Heart left ventricle (tissue), 16 donors: ENCODE results near the gene DLD. TPM values are rescaled to one million over a fixed set of nuclear protein-coding genes. Genes with fewer than 3 reads are reported as not detected.

Experiments
- ATAC-seq, 4 donors: fragments of 200-7000 bp; cut with Tn5 transposase; one replicate each; pipeline ENCODE4 v1.9.1; 2020 to 2022; ENCODE audit warnings: moderate library complexity in 4 of 4, mild to moderate bottlenecking in 3 of 4, moderate number of reproducible peaks in 1 of 4
- DNase-seq, 5 donors: peaks; one replicate each; pipeline ENCODE4 v3.0.0-alpha.2; 2020
- H3K27ac ChIP-seq, 12 donors: fragments of 200-600 bp; sonication (generic) in 4 of 12; one replicate each; pipeline versions ENCODE4 v1.5.0 to v1.8.0; 2016 to 2022; ENCODE audit warnings: mild to moderate bottlenecking in 2 of 12
- H3K27me3 ChIP-seq, 9 donors: fragments of 200-600 bp; sonication (generic) in 2 of 9; one replicate each; pipeline versions ENCODE4 v1.5.1 to v1.8.0; 2016 to 2022; ENCODE audit warnings: mild to moderate bottlenecking in 3 of 9
- H3K36me3 ChIP-seq, 9 donors: fragments of 200-600 bp; sonication (generic) in 2 of 9; one replicate each; pipeline versions ENCODE4 v1.5.0 to v1.8.0; 2018 to 2022; ENCODE audit warnings: mild to moderate bottlenecking in 2 of 9
- H3K4me1 ChIP-seq, 12 donors: fragments of 200-600 bp; sonication (generic) in 4 of 12; one replicate each; pipeline versions ENCODE4 v1.5.0 to v1.8.0; 2016 to 2022; ENCODE audit warnings: mild to moderate bottlenecking in 3 of 12
- H3K4me3 ChIP-seq, 12 donors: fragments of 200-600 bp; sonication (generic) in 4 of 12; one replicate each; pipeline versions ENCODE4 v1.5.0 to v1.8.0; 2017 to 2022; ENCODE audit warnings: mild to moderate bottlenecking in 9 of 12, moderate library complexity in 4 of 12
- H3K9me3 ChIP-seq, 12 donors: fragments of 200-600 bp; sonication (generic) in 4 of 12; one replicate each; pipeline versions ENCODE4 v1.5.0 to v1.8.0; 2016 to 2022; ENCODE audit warnings: mild to moderate bottlenecking in 1 of 12
- CTCF ChIP-seq, 12 donors: fragments of 200-600 bp; sonication (generic) in 4 of 12; IDR thresholded peaks; one replicate each; pipeline versions ENCODE4 v1.5.0 to v1.8.0; 2018 to 2022; ENCODE audit warnings: antibody characterized with exemption in 12 of 12, mild to moderate bottlenecking in 5 of 12
- POLR2A ChIP-seq, 2 donors: fragments of 450-650 bp; IDR thresholded peaks; one replicate each; pipeline ENCODE4 v1.6.1; 2017; ENCODE audit warnings: antibody characterized with exemption in 2 of 2, mild to moderate bottlenecking in 2 of 2, moderate library complexity in 2 of 2
- WGBS, 4 donors: extraction: QIAGEN DNeasy Blood & Tissue Kit in 2 of 4; methylation state at CpG; one replicate each; pipeline versions ENCODE4 v1.1.5 to v1.1.7; 2013 to 2018; 5-methylcytosine and 5-hydroxymethylcytosine counted together
- intact Hi-C, 10 donors: fragments of 100-400 bp; cut with DNase I; formaldehyde crosslinking; loops; one replicate each; pipeline versions ENCODE4 v1.11.1 to v1.14.2; 2022
- polyA plus RNA-seq, 2 donors: library from polyadenylated mRNA; stranded (reverse); fragments of 200-250 nt; gene quantifications; one replicate each; pipeline ENCODE4 v1.2.3, GENCODE V29; 2013
- total RNA-seq, 9 donors: library from RNA; depleted of rRNA in 2 of 9; stranded (reverse); fragments of >200 nt in 2 of 9; fragmentation: NEBNext Ultra II Directional in 3 of 9; extraction: Animal tissue kit (Norgen Biotek cat#: 25700) in 3 of 9; gene quantifications; one replicate each; pipeline versions ENCODE4 v1.1.0 to v1.2.4, GENCODE V29; 2016 to 2023
- donor health status: ischemic (EF 13 %, LVEDD 7.1; RV severe dilation, severe dysfunction).
- donor health status: healthy with polysubstance abuse.
- donor health status: DM: no; HTN: yes; CAD: no.
- donor health status: DM: no; HTN: no; CAD: no.
- donor health status: ischemic (EF 25% LVEDD 6.9; RV normal size, moderate dysfunction).
- donor health status: ischemic (EF 25% LVEDD 5.7; RV mildly dilated, moderate dysfunction).
- donor health status: healthy.
- donor health status: DM: yes; HTN: yes; CAD: no.
- donor health status: ischemic (EF 35%, LVEDD 5.7; RV mildly dilated, moderate dysfunction).
- donor health status: nonischemic (EF 11% LVEDD 7.7; RV severe dilation, severe dysfunction).
- donor health status: DM: yes; HTN: yes; CAD: no.
- donor health status: PGD.
- donor health status: ischemic (EF 29% LVEDD 5.4; RV normal size, mild dysfunction).
- donor health status: nonischemic (EF 23%, LVEDD 6.1; RV moderate dilation, normal function).

Gene DLD
- total and polyA plus RNA-seq, 11 donors = 55.3 to 426 (median 276) TPM

GRCh38 chr7:107865956-107866775, 24.8 kb upstream of the DLD start:
- no peaks in the 10 kb centered on the region for H3K27me3 ChIP-seq
- no peak overlapping the region for H3K4me3 ChIP-seq
- H3K27ac ChIP-seq = no peak overlapping the region
- intact Hi-C loops = no loop called here
- H3K9me3 ChIP-seq = no peaks in the 10 kb centered on the region
- TF ChIP-seq CTCF (IDR thresholded peaks at IDR 0.05) (no peak), POLR2A (IDR thresholded peaks at IDR 0.05) (no peak)
- WGBS, 4 donors = 89 to 100% (median 89%) methylated on average over 1 of the region's 1 CpG
- ATAC-seq (no peak), DNase-seq (no peak)
- no peaks in the 10 kb centered on the region for H3K4me1 ChIP-seq
- no peaks in the 10 kb centered on the region for H3K36me3 ChIP-seq

GRCh38 chr7:107867858-107868466, 23.0 kb upstream of the DLD start:
- WGBS, 4 donors = 78 to 89% (median 82%) methylated on average over 3 of the region's 3 CpGs
- intact Hi-C loops = no loop called here

DNA sequence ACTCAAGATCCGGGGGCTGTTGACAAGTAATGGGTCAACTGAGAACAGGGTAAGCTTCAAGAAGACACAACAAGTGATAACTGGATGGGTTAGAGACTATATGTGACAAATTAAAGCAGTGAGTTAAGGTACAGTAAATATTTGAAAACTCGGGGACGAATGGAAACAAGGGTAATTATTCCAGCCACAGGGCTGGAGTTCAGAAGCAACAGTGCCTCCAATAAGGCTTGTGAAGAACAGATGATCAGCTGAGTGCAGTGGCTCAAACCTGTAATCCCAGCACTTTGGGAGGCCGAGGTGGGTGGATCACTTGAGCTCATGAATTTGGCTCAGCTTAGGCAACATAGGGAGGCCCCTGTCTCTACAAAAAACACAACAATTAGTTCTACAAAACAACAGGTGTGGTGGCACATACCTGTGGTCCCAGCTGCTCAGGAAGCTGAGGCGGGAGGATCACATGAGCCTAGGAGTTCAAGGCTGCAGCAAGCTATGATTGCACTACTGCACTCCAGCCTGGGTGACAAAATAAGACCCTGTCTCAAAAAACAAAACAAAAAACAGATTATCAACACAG, 20.5 kb upstream of the DLD start:
- Histone ChIP-seq H3K27me3 (no peaks in the 10 kb centered on the region), H3K27ac (no peak overlapping the region), H3K4me3 (no peak overlapping the region), H3K36me3 (no peaks in the 10 kb centered on the region), H3K9me3 (no peaks in the 10 kb centered on the region), H3K4me1 (peaks cover 0 to 8% (median 0%) of the 10 kb centered on the region in 12 donors)
- no peak for DNase-seq
- ATAC-seq = no peak
- intact Hi-C loops = loop anchor here (5.0 to 10.0 kb wide), 10 partner anchors 128 to 926 kb away; partner anchors contain the start of genes CBLL1 (in 7 of the 10), COG5 (in 1 of the 10) and DUS4L (in 1 of the 10)
- 84 to 88% (median 85%) methylated on average over 5 of the region's 5 CpGs for WGBS, 4 donors
- no peak for TF ChIP-seq CTCF (IDR thresholded peaks at IDR 0.05)
- no peak for TF ChIP-seq POLR2A (IDR thresholded peaks at IDR 0.05)

More at GRCh38 chr7:107867858-107868466, 23.0 kb upstream of the DLD start:
- ATAC-seq (no peak), DNase-seq (no peak)
- no peaks in the 10 kb centered on the region for H3K27me3 ChIP-seq
- no peak overlapping the region for H3K27ac ChIP-seq
- H3K4me1 ChIP-seq = no peaks in the 10 kb centered on the region
- TF ChIP-seq POLR2A (IDR thresholded peaks at IDR 0.05) (no peak), CTCF (IDR thresholded peaks at IDR 0.05) (peak in 2 of 12 donors; percentile 5 to 14)
- H3K4me3 ChIP-seq = no peak overlapping the region
- H3K9me3 ChIP-seq = no peaks in the 10 kb centered on the region
- no peaks in the 10 kb centered on the region for H3K36me3 ChIP-seq

GRCh38 chr7:107874111-107874510, 16.9 kb upstream of the DLD start:
- peaks cover 0 to 16% (median 0%) of the 10 kb centered on the region in 12 donors for H3K4me1 ChIP-seq
- H3K36me3 ChIP-seq = no peaks in the 10 kb centered on the region
- intact Hi-C loops = loop anchor here (2.0 to 10.0 kb wide), 13 partner anchors 129 to 929 kb away; partner anchors contain the start of genes CBLL1 (in 8 of the 10), COG5 (in 1 of the 10) and DUS4L (in 1 of the 10)
- H3K9me3 ChIP-seq = no peaks in the 10 kb centered on the region
- DNase-seq = no peak
- TF ChIP-seq POLR2A (IDR thresholded peaks at IDR 0.05) (no peak), CTCF (IDR thresholded peaks at IDR 0.05) (no peak)
- no peak for ATAC-seq
- no peak overlapping the region for H3K4me3 ChIP-seq
- H3K27ac ChIP-seq = peak overlapping the region in 1 of 12 donors; percentile 30
- WGBS, 4 donors = 73 to 90% (median 85%) methylated on average over 2 of the region's 2 CpGs
- H3K27me3 ChIP-seq = no peaks in the 10 kb centered on the region
